ENCODE data around the gene RIOX2.

Gene RIOX2

DNA sequence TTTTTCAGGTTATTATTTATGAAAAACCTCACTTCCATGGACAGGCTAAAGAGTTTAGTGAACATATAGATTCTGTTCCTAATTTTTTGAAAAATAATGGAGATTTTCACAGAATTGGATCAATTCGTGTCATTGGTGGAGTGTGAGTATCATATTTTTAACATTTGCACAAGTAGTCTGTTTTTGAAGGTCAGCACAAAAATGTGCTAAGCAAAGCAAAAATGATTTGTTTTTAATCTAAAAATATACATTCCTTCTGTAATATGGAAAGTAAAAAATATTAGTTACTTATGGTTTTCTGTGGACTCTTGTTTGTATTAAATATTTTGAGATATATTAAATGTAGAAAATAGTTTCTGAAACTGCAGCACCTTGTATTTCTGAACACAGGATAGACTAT is 79.4 kb downstream of the RIOX2 start:
- Histone ChIP-seq H3K4me3 (ENCODE audit: low read depth, low read length) (no peak overlapping the region), H3K9me3 (ENCODE audit: severe bottlenecking) (no peaks in the 10 kb centered on the region), H3K36me3 (peaks cover 31% of the 10 kb centered on the region), H3K27me3 (ENCODE audit: insufficient read depth, low read depth, severe bottlenecking) (no peaks in the 10 kb centered on the region), H3K27ac (no peak overlapping the region)
- TF ChIP-seq, protein P1, sequence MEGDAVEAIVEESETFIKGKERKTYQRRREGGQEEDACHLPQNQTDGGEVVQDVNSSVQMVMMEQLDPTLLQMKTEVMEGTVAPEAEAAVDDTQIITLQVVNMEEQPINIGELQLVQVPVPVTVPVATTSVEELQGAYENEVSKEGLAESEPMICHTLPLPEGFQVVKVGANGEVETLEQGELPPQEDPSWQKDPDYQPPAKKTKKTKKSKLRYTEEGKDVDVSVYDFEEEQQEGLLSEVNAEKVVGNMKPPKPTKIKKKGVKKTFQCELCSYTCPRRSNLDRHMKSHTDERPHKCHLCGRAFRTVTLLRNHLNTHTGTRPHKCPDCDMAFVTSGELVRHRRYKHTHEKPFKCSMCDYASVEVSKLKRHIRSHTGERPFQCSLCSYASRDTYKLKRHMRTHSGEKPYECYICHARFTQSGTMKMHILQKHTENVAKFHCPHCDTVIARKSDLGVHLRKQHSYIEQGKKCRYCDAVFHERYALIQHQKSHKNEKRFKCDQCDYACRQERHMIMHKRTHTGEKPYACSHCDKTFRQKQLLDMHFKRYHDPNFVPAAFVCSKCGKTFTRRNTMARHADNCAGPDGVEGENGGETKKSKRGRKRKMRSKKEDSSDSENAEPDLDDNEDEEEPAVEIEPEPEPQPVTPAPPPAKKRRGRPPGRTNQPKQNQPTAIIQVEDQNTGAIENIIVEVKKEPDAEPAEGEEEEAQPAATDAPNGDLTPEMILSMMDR (IDR thresholded peaks at IDR 0.05; ENCODE audit: low read depth, low read length): no peak
- DNase-seq: no peak

All from WERI-Rb-1 (cell line).